Right lobe of liver (tissue), 6 donors: ENCODE measurements around the gene ZFPL1. TPM values are rescaled to one million over a fixed set of nuclear protein-coding genes. Genes with fewer than 3 reads are reported as not detected.

Experiments used
- ATAC-seq, 4 donors: fragments of 200-7000 bp; cut with Tn5 transposase; one replicate each; pipeline ENCODE4 v1.9.1; 2020; ENCODE audit warnings: mild to moderate bottlenecking in 4 of 4, moderate library complexity in 4 of 4
- DNase-seq, 3 donors: peaks; one replicate each; pipeline ENCODE4 v3.0.0-alpha.2; 2020
- H3K27ac ChIP-seq, 3 donors: fragments of 200-600 bp; one replicate each; pipeline ENCODE4 v1.8.0; 2022
- H3K27me3 ChIP-seq, 2 donors: fragments of 200-600 bp; one replicate each; pipeline ENCODE4 v1.8.0; 2022
- H3K36me3 ChIP-seq, 4 donors: fragments of 200-600 bp; sonication (generic) in 1 of 4; one replicate each; pipeline versions ENCODE4 v1.5.1 to v1.8.0; 2017 to 2022; ENCODE audit warnings: control low read depth in 1 of 4
- H3K4me1 ChIP-seq, 4 donors: fragments of 200-600 bp; sonication (generic) in 1 of 4; one replicate each; pipeline versions ENCODE4 v1.5.1 to v1.8.0; 2017 to 2022; ENCODE audit warnings: control low read depth in 1 of 4
- H3K4me3 ChIP-seq, 3 donors: fragments of 200-600 bp; one replicate each; pipeline ENCODE4 v1.8.0; 2022
- H3K9me3 ChIP-seq, 4 donors: fragments of 200-600 bp; sonication (generic) in 1 of 4; one replicate each; pipeline versions ENCODE4 v1.5.1 to v1.8.0; 2017 to 2022; ENCODE audit warnings: control low read depth in 1 of 4
- POLR2A ChIP-seq: fragments of 450-650 bp; IDR thresholded peaks from one replicate; pipeline ENCODE4 v1.6.1; 2017; ENCODE audit warnings: antibody characterized with exemption, mild to moderate bottlenecking
- WGBS: methylation state at CpG from one replicate; pipeline ENCODE4 v1.1.6; 2018; ENCODE audit warnings: low coverage, low lambda C conversion rate; ENCODE audit not compliant: insufficient coverage; ENCODE audit errors: missing lambda C conversion rate; 5-methylcytosine and 5-hydroxymethylcytosine counted together
- intact Hi-C, 2 donors: fragments of 100-400 bp; cut with DNase I; formaldehyde crosslinking; loops; one replicate each; pipeline versions ENCODE4 v1.11.2 to v1.14.1; 2022
- total RNA-seq, 6 experiments: library from RNA; depleted of rRNA in 2 of 6; stranded (reverse); fragments of >200 nt in 2 of 6; fragmentation: NEBNext Ultra II Directional in 3 of 6; extraction: Animal tissue kit (Norgen Biotek cat#: 25700) in 3 of 6; gene quantifications; one replicate each; pipeline versions ENCODE4 v1.1.0 to v1.2.4, GENCODE V29; 2016 to 2023
- TF ChIP-seq, protein P1 (sequence below), 4 donors: fragments of 200-600 bp in 3 of 4; fragments of 450-650 bp in 1 of 4; IDR thresholded peaks; one replicate each; pipeline versions ENCODE4 v1.5.1 to v1.8.0; 2016 to 2022; ENCODE audit warnings: antibody characterized with exemption in 4 of 4, mild to moderate bottlenecking in 2 of 4
- donor health status: DM: no; HTN: yes; CAD: no.
- donor health status: DM: no; HTN: no; CAD: no.
- donor health status: DM: no; HTN: no; CAD: no.
- donor health status: DM: no; HTN: yes; CAD: no.
- donor health status: DM: no; HTN: yes; CAD: no.

ZFPL1 gene
- total RNA-seq, 6 experiments from 2014 or later: 15.4 to 22.4 (median 18.0) TPM

DNA sequence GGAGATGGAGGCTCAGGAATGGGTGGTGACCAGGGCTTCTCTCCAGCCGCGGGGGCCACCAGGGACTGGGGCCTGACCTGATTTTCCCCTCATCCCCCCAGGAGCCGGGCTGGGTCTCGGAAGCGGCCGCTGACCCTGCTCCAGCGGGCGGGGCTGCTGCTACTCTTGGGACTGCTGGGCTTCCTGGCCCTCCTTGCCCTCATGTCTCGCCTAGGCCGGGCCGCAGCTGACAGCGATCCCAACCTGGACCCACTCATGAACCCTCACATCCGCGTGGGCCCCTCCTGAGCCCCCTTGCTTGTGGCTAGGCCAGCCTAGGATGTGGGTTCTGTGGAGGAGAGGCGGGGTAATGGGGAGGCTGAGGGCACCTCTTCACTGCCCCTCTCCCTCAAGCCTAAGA, 3.8 kb downstream of the ZFPL1 start:
- Histone ChIP-seq H3K27me3 (no peaks in the 10 kb centered on the region), H3K27ac (no peak overlapping the region), H3K4me1 (peaks cover 0 to 16% (median 4%) of the 10 kb centered on the region in 4 donors), H3K36me3 (peaks cover 0 to 23% (median 7%) of the 10 kb centered on the region in 4 donors), H3K9me3 (no peaks in the 10 kb centered on the region), H3K4me3 (no peak overlapping the region)
- DNase-seq: no peak
- WGBS: 96% methylated on average over 4 of the region's 15 CpGs
- TF ChIP-seq, protein P1, sequence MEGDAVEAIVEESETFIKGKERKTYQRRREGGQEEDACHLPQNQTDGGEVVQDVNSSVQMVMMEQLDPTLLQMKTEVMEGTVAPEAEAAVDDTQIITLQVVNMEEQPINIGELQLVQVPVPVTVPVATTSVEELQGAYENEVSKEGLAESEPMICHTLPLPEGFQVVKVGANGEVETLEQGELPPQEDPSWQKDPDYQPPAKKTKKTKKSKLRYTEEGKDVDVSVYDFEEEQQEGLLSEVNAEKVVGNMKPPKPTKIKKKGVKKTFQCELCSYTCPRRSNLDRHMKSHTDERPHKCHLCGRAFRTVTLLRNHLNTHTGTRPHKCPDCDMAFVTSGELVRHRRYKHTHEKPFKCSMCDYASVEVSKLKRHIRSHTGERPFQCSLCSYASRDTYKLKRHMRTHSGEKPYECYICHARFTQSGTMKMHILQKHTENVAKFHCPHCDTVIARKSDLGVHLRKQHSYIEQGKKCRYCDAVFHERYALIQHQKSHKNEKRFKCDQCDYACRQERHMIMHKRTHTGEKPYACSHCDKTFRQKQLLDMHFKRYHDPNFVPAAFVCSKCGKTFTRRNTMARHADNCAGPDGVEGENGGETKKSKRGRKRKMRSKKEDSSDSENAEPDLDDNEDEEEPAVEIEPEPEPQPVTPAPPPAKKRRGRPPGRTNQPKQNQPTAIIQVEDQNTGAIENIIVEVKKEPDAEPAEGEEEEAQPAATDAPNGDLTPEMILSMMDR (IDR thresholded peaks at IDR 0.05): no peak
- intact Hi-C loops: no loop called here
- no peak for ATAC-seq

DNA sequence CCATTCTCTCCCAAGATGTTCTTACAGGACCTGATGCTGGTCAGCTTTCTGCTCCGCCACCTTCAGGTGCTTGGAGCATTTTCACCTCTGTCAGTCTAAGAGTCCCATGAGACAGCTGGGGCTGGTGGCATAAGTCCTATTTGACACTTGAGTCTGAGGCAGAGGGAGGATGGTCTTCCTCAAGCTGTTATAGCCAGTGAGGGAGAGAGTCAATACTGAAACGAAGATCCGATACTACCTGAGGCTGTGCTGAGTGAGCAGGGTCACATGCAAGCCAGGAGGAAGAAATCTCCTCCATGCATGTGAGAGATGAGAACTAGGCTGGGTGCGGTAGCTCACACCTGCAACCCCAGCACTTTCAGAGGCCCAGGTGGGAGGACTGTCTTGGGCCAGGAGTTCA, 5.6 kb downstream of the ZFPL1 start:
- 89% methylated on average over 3 of the region's 4 CpGs for WGBS
- DNase-seq (no peak), ATAC-seq (no peak)
- Histone ChIP-seq H3K27ac (no peak overlapping the region), H3K27me3 (no peaks in the 10 kb centered on the region), H3K4me3 (no peak overlapping the region), H3K4me1 (peaks cover 0 to 9% (median 3%) of the 10 kb centered on the region in 4 donors), H3K36me3 (peaks cover 0 to 23% (median 7%) of the 10 kb centered on the region in 4 donors), H3K9me3 (no peaks in the 10 kb centered on the region)
- intact Hi-C loops: no loop called here
- no peak for TF ChIP-seq POLR2A
- TF ChIP-seq, protein P1 (IDR thresholded peaks at IDR 0.05): no peak

DNA sequence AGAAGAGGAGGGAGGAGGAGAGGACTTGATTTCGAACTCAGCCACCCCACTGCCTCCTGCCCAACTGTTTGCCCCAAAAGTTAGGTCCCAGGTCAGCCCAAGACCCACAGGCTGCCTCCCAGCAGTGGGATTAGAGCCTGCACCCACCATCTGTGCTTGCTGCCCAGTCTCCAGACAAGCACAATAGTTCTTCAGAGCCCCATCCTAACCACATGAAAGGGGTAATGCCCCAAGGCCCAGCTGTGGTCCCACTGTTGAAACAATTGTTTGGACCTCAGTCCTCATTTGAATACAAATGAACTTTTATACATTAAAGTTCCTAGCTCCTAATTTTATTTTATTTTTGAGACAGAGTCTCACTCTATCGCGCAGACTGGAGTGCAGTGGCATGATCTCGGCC, 6.6 kb downstream of the ZFPL1 start:
- Histone ChIP-seq H3K9me3 (no peaks in the 10 kb centered on the region), H3K27ac (no peak overlapping the region), H3K27me3 (no peaks in the 10 kb centered on the region), H3K4me1 (peaks cover 0 to 2% (median 0%) of the 10 kb centered on the region in 4 donors), H3K36me3 (peaks cover 0 to 18% (median 7%) of the 10 kb centered on the region in 4 donors), H3K4me3 (no peak overlapping the region)
- DNase-seq: no peak
- no peak for ATAC-seq
- no peak for TF ChIP-seq POLR2A
- TF ChIP-seq, protein P1 (IDR thresholded peaks at IDR 0.05): no peak
- intact Hi-C loops: no loop called here
- 98% methylated on average over 4 of the region's 4 CpGs for WGBS

DNA sequence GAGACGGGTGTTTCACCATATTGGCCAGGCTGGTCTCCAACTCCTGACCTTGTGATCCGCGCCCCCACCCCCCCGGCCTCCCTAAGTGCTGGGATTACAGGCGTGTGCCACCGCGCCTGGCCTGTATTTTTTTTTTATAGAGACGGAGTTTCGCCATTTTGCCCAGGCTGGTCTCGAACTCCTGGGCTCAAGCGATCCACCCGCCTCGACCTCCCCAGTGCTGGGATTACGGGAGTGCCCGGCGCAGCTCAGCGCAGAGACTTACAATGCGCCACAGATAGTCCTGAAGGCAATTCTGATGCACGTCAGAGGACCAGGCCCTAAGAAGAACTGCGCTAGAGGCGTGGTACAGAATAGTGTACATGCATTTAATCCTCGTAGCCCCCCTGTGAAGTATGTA, 11.4 kb downstream of the ZFPL1 start:
- no peaks in the 10 kb centered on the region for H3K9me3 ChIP-seq
- no peaks in the 10 kb centered on the region for H3K27me3 ChIP-seq
- DNase-seq (no peak), ATAC-seq (no peak)
- intact Hi-C loops: no loop called here
- H3K4me1 ChIP-seq: peaks cover 0 to 16% (median 4%) of the 10 kb centered on the region in 4 donors
- peak overlapping the region in 2 of 3 donors; percentile 84 to 89 for H3K4me3 ChIP-seq
- peaks cover 0 to 7% (median 0%) of the 10 kb centered on the region in 4 donors for H3K36me3 ChIP-seq
- TF ChIP-seq, protein P1 (IDR thresholded peaks at IDR 0.05): no peak
- TF ChIP-seq POLR2A: no peak
- peak overlapping the region in 1 of 3 donors; percentile 47 for H3K27ac ChIP-seq
- 67% methylated on average over 8 of the region's 22 CpGs for WGBS
